GM23338 (cell line): ENCODE data around the gene CSTF3. TPM values are rescaled to one million over a fixed set of nuclear protein-coding genes. Genes with fewer than 3 reads are reported as not detected.
A peak's percentile ranks its signal among the peaks of the same experiment; 100 is the strongest.

Source experiments
- ATAC-seq: fragments of 200-7000 bp; cut with Tn5 transposase; 3 replicates; pipeline ENCODE4 v1.9.1; 2020
- DNase-seq: peaks from one replicate; pipeline ENCODE4 v3.0.0-alpha.2; 2015; ENCODE audit warnings: low spot score
- H2AFZ ChIP-seq: fragments of 200-600 bp; sonication (generic); 2 replicates; pipeline ENCODE4 v1.8.0; 2016; ENCODE audit warnings: antibody characterized with exemption, mild to moderate bottlenecking, moderate library complexity
- H3F3A ChIP-seq: fragments of 200-600 bp; sonication (generic); replicated peaks from 2 replicates; pipeline ENCODE4 v1.8.0; 2017; ENCODE audit warnings: antibody characterized with exemption, mixed run types, low read depth
- H3K27ac ChIP-seq: fragments of 200-600 bp; sonication (generic); 2 replicates; pipeline ENCODE4 v1.6.1; 2016; ENCODE audit warnings: low read depth
- H3K27me3 ChIP-seq: fragments of 200-600 bp; sonication (generic); 2 replicates; pipeline ENCODE4 v1.8.0; 2016; ENCODE audit warnings: mild to moderate bottlenecking, mixed run types, moderate library complexity; ENCODE audit not compliant: insufficient read depth
- H3K36me3 ChIP-seq: fragments of 200-600 bp; sonication (generic); 2 replicates; pipeline ENCODE4 v1.8.0; 2016; ENCODE audit warnings: mild to moderate bottlenecking; ENCODE audit not compliant: insufficient read depth
- H3K4me1 ChIP-seq: fragments of 200-600 bp; sonication (generic); 2 replicates; pipeline ENCODE4 v1.8.0; 2016; ENCODE audit warnings: mild to moderate bottlenecking, moderate library complexity; ENCODE audit not compliant: insufficient read depth
- H3K4me2 ChIP-seq: fragments of 200-600 bp; sonication (generic); 2 replicates; pipeline ENCODE4 v1.7.1; 2017; ENCODE audit warnings: mixed run types
- H3K4me3 ChIP-seq: fragments of 200-600 bp; sonication (generic); 2 replicates; pipeline ENCODE4 v1.6.1; 2016; ENCODE audit warnings: mixed run types
- H3K79me2 ChIP-seq: fragments of 200-600 bp; sonication (generic); replicated peaks from 2 replicates; pipeline ENCODE4 v1.8.0; 2017; ENCODE audit warnings: mild to moderate bottlenecking; ENCODE audit not compliant: insufficient read depth
- H3K9me2 ChIP-seq: fragments of 200-600 bp; sonication (generic); 2 replicates; pipeline ENCODE4 v1.8.0; 2017; ENCODE audit not compliant: insufficient read depth
- H4K20me1 ChIP-seq: fragments of 200-600 bp; sonication (generic); replicated peaks from 2 replicates; pipeline ENCODE4 v1.8.0; 2017; ENCODE audit warnings: mild to moderate bottlenecking; ENCODE audit not compliant: insufficient read depth
- H3K27ac Mint-ChIP-seq: 2 replicates; pipeline ENCODE4 v1.8.0; 2020; ENCODE audit warnings: inconsistent platforms, mild to moderate bottlenecking, moderate library complexity, mixed read lengths
- H3K27me3 Mint-ChIP-seq: 3 replicates; pipeline ENCODE4 v1.8.0; 2022; ENCODE audit warnings: low read depth, mild to moderate bottlenecking, moderate library complexity, mixed read lengths, inconsistent platforms; ENCODE audit not compliant: insufficient read depth, poor library complexity
- H3K36me3 Mint-ChIP-seq: 3 replicates; pipeline ENCODE4 v1.8.0; 2021; ENCODE audit warnings: low read depth, mild to moderate bottlenecking, inconsistent platforms, moderate library complexity, mixed read lengths
- H3K4me1 Mint-ChIP-seq: 3 replicates; pipeline ENCODE4 v1.8.0; 2020; ENCODE audit warnings: mild to moderate bottlenecking, inconsistent platforms, mixed read lengths
- H3K4me3 Mint-ChIP-seq: 3 replicates; pipeline ENCODE4 v1.8.0; 2021; ENCODE audit warnings: moderate library complexity, mild to moderate bottlenecking, inconsistent platforms, mixed read lengths
- H3K9me3 Mint-ChIP-seq: 3 replicates; pipeline ENCODE4 v1.8.0; 2020; ENCODE audit warnings: moderate library complexity, mild to moderate bottlenecking, inconsistent platforms, mixed read lengths
- CREB1 ChIP-seq: fragments of 250-450 bp; sonication (Bioruptor Pico); IDR thresholded peaks from 2 replicates; pipeline ENCODE4 v1.5.0; 2020; ENCODE audit warnings: low read depth, mild to moderate bottlenecking, moderate library complexity
- CTCF ChIP-seq, 2 experiments: fragments of 200-600 bp in 1 of 2; sonication (generic) in 1 of 2; conservative IDR thresholded peaks; 2 replicates each; pipeline versions ENCODE4 v1.5.1 to v1.6.1; 2016 to 2017; ENCODE audit warnings: antibody characterized with exemption in 2 of 2, low read depth in 2 of 2, mild to moderate bottlenecking in 2 of 2, moderate library complexity in 1 of 2
- NANOG ChIP-seq: IDR thresholded peaks from 2 replicates; pipeline ENCODE4 v1.6.1; 2016; ENCODE audit warnings: antibody characterized with exemption, borderline replicate concordance
- POLR2AphosphoS5 ChIP-seq: IDR thresholded peaks from 2 replicates; pipeline ENCODE4 v1.6.1; 2016; ENCODE audit warnings: antibody characterized with exemption, low read depth
- REST ChIP-seq: IDR thresholded peaks from one replicate; pipeline ENCODE4 v1.6.1; 2018; ENCODE audit warnings: antibody characterized with exemption; ENCODE audit not compliant: unreplicated experiment
- STAT1 ChIP-seq: IDR thresholded peaks from one replicate; pipeline ENCODE4 v1.6.1; 2016; ENCODE audit warnings: antibody characterized with exemption; ENCODE audit not compliant: unreplicated experiment
- ZNF462 ChIP-seq: fragments of 250-450 bp; sonication (Bioruptor Pico); IDR thresholded peaks from 2 replicates; pipeline ENCODE4 v1.5.0; 2020; ENCODE audit warnings: mild to moderate bottlenecking, moderate library complexity
- polyA plus RNA-seq: library from polyadenylated mRNA; unstranded; fragments of >200 nt; fragmentation: Nextera tagmentation; extraction: Ambion mirVana; gene quantifications from 2 replicates; pipeline ENCODE4 v1.2.1, GENCODE V29; 2016
- total RNA-seq: library from RNA; depleted of rRNA; stranded (reverse); fragments of >200 nt; shearing (Covaris generic); gene quantifications from 2 replicates; pipeline ENCODE4 v1.2.3, GENCODE V29; 2014

Gene CSTF3
- total and polyA plus RNA-seq, 2 experiments from 2014 or later: 83.2 to 158 TPM

GRCh38 chr11:33059331-33060007 lies 101.8 kb downstream of the CSTF3 start:
- peaks cover 40% of the 10 kb centered on the region for H3K36me3 Mint-ChIP-seq
- H3F3A ChIP-seq: no peaks in the 10 kb centered on the region
- H3K36me3 ChIP-seq: peaks cover 17% of the 10 kb centered on the region
- H3K79me2 ChIP-seq: no peaks in the 10 kb centered on the region
- no peaks in the 10 kb centered on the region for H3K9me2 ChIP-seq
- H3K27me3 Mint-ChIP-seq: peaks cover 4% of the 10 kb centered on the region
- H4K20me1 ChIP-seq: no peaks in the 10 kb centered on the region
- H3K27ac ChIP-seq: peak overlapping the region; percentile 29; the same call in 1 of the 2 replicates
- peak overlapping the region; percentile 66; the same call in 1 of the 2 replicates for H3K27ac Mint-ChIP-seq
- ATAC-seq (no peak), DNase-seq (no peak)
- no peak overlapping the region for H3K4me2 ChIP-seq
- H3K4me1 Mint-ChIP-seq: peaks cover 18% of the 10 kb centered on the region
- no peak for TF ChIP-seq CREB1 (CRISPR knock-in tag)
- no peak for TF ChIP-seq ZNF462 (CRISPR knock-in tag)
- no peak for TF ChIP-seq NANOG
- TF ChIP-seq REST: no peak
- no peak for TF ChIP-seq STAT1
- no peak for TF ChIP-seq CTCF (conservative IDR thresholded peaks at IDR 0.05; ENCODE audit: low read depth in 2 of 2)
- TF ChIP-seq POLR2AphosphoS5: no peak
- H2AFZ ChIP-seq: no peak overlapping the region
- no peak overlapping the region for H3K4me3 Mint-ChIP-seq
- no peaks in the 10 kb centered on the region for H3K9me3 Mint-ChIP-seq
- no peak overlapping the region for H3K4me3 ChIP-seq
- H3K4me1 ChIP-seq: peaks cover 8% of the 10 kb centered on the region; the same call in 1 of the 2 replicates
- H3K27me3 ChIP-seq: no peaks in the 10 kb centered on the region
